CD4-positive, alpha-beta T cell (primary cell): ENCODE results near the gene SNX30. TPM values are rescaled to one million over a fixed set of nuclear protein-coding genes. Genes with fewer than 3 reads are reported as not detected.
A peak's percentile ranks its signal among the peaks of the same experiment; 100 is the strongest.

Experiments
- ATAC-seq: fragments of 200-7000 bp; cut with Tn5 transposase; one replicate; pipeline ENCODE4 v1.10.0; 2022; ENCODE audit warnings: mild to moderate bottlenecking; ENCODE audit not compliant: poor library complexity
- CTCF ChIA-PET: fragments of 350-600 bp; sonication (Branson Sonifier 250); formaldehyde crosslinking; loops from one replicate; lab custom pipeline; 2021; ENCODE audit warnings: antibody characterized with exemption, inconsistent platforms; lab: Charles Lee
- POLR2A ChIA-PET: fragments of 350-600 bp; sonication (Branson Sonifier 250); formaldehyde crosslinking; loops from one replicate; lab custom pipeline; 2021; ENCODE audit warnings: antibody characterized with exemption, inconsistent platforms; lab: Charles Lee
- DNase-seq, 14 experiments: peaks; one replicate each; pipeline ENCODE4 v3.0.0-alpha.2; 2013 to 2020; ENCODE audit warnings: mixed read lengths in 2 of 14
- H3K27ac ChIP-seq, 2 donors: one replicate each; pipeline versions ENCODE4 v1.5.1 to v1.7.0; 2013; ENCODE audit warnings: low read length in 2 of 2, low read depth in 1 of 2, mild to moderate bottlenecking in 1 of 2
- H3K27me3 ChIP-seq, 2 experiments: 1 replicate in 1 of 2; 2 replicates in 1 of 2; pipeline versions ENCODE4 v1.6.1 to v1.7.0; 2013; ENCODE audit warnings: low read length in 2 of 2, control low read depth in 1 of 2, mild to moderate bottlenecking in 1 of 2, moderate library complexity in 1 of 2; ENCODE audit not compliant: insufficient read depth in 2 of 2, control insufficient read depth in 1 of 2
- H3K36me3 ChIP-seq: one replicate; pipeline ENCODE4 v1.6.1; 2013; ENCODE audit warnings: low read length, control low read depth; ENCODE audit not compliant: insufficient read depth
- H3K4me1 ChIP-seq: one replicate; pipeline ENCODE4 v1.6.1; 2013; ENCODE audit warnings: low read length, control low read depth; ENCODE audit not compliant: insufficient read depth
- H3K4me3 ChIP-seq: one replicate; pipeline ENCODE4 v1.5.1; 2013; ENCODE audit warnings: mild to moderate bottlenecking, low read length, moderate library complexity
- H3K9me3 ChIP-seq, 2 experiments: 1 replicate in 1 of 2; 2 replicates in 1 of 2; pipeline versions ENCODE4 v1.6.1 to v1.7.0; 2013; ENCODE audit warnings: low read length in 2 of 2, mild to moderate bottlenecking in 2 of 2, control low read depth in 1 of 2, moderate library complexity in 1 of 2; ENCODE audit not compliant: control insufficient read depth in 1 of 2, insufficient read depth in 1 of 2
- H3K27ac Mint-ChIP-seq: one replicate; pipeline ENCODE4 v1.8.0; 2020; ENCODE audit warnings: mixed read lengths
- H3K27me3 Mint-ChIP-seq: one replicate; pipeline ENCODE4 v1.8.0; 2021; ENCODE audit warnings: mixed read lengths
- H3K36me3 Mint-ChIP-seq: one replicate; pipeline ENCODE4 v1.8.0; 2021; ENCODE audit warnings: low read depth, mixed read lengths
- H3K4me1 Mint-ChIP-seq: one replicate; pipeline ENCODE4 v1.8.0; 2021; ENCODE audit warnings: low read depth, mixed read lengths
- H3K4me3 Mint-ChIP-seq: one replicate; pipeline ENCODE4 v1.8.0; 2020; ENCODE audit warnings: mild to moderate bottlenecking, mixed read lengths
- H3K9me3 Mint-ChIP-seq: one replicate; pipeline ENCODE4 v1.8.0; 2020; ENCODE audit warnings: mixed read lengths
- CTCF ChIP-seq: fragments of 200-600 bp; IDR thresholded peaks from one replicate; pipeline ENCODE4 v1.8.0; 2022; ENCODE audit warnings: antibody characterized with exemption, mild to moderate bottlenecking
- intact Hi-C, 2 experiments: fragments of 100-400 bp; cut with DNase I in 1 of 2; cut with micrococcal nuclease in 1 of 2; formaldehyde crosslinking; loops; one replicate each; pipeline versions ENCODE4 v1.15.1 to v1.9.0; 2023 to 2025; cut with DNase I, micrococcal nuclease
- total RNA-seq, 174 experiments: library from RNA in 2 of 174; stranded (reverse) in 2 of 174; gene quantifications; one replicate each; pipeline ENCODE4 v1.2.3 and lab custom pipeline; 2021 to 2026

Gene SNX30
- total RNA-seq, 2 experiments from 2014 or later, result 5.2 to 5.8 TPM

- DNase-seq (peak in 2 of 14 experiments; percentile 34 to 37), ATAC-seq (no peak)
- TF ChIP-seq CTCF, result no peak
- Histone ChIP-seq H3K4me1 (peaks cover 72% of the 10 kb centered on the region), H3K27me3 (no peaks in the 10 kb centered on the region), H3K9me3 (no peaks in the 10 kb centered on the region), H3K27ac (no peak overlapping the region), H3K4me3 (no peak overlapping the region), H3K36me3 (no peaks in the 10 kb centered on the region)
- Mint-ChIP-seq H3K4me3 (peak overlapping the region; percentile 39), H3K9me3 (no peaks in the 10 kb centered on the region), H3K4me1 (peaks cover 74% of the 10 kb centered on the region), H3K36me3 (no peaks in the 10 kb centered on the region), H3K27ac (peak overlapping the region; percentile 7), H3K27me3 (no peaks in the 10 kb centered on the region)
- intact Hi-C loops, result loop anchor here (5.0 to 10.0 kb wide), 3 partner anchors 34 to 859 kb away; partner anchors contain the start of gene UGCG (in 1 of the 2)
- ChIA-PET CTCF (no interaction called here), POLR2A (no interaction called here)
These were observed 3.2 kb downstream of the SNX30 start for GRCh38 chr9:112753725-112754124.

GRCh38 chr9:112754578-112754977 lies 4.0 kb downstream of the SNX30 start:
- H3K9me3 Mint-ChIP-seq, result no peaks in the 10 kb centered on the region
- ATAC-seq, result peak; percentile 57
- no peaks in the 10 kb centered on the region for H3K36me3 Mint-ChIP-seq
- CTCF ChIA-PET, result no interaction called here
- DNase-seq, result peak in 5 of 14 experiments; percentile 7 to 84 (median 69)
- H3K27me3 Mint-ChIP-seq, result no peaks in the 10 kb centered on the region
- peak overlapping the region; percentile 55 for H3K27ac Mint-ChIP-seq
- Histone ChIP-seq H3K4me1 (peaks cover 75% of the 10 kb centered on the region), H3K27me3 (no peaks in the 10 kb centered on the region), H3K27ac (no peak overlapping the region), H3K4me3 (no peak overlapping the region), H3K9me3 (no peaks in the 10 kb centered on the region), H3K36me3 (no peaks in the 10 kb centered on the region)
- H3K4me3 Mint-ChIP-seq, result peak overlapping the region; percentile 70
- peaks cover 72% of the 10 kb centered on the region for H3K4me1 Mint-ChIP-seq
- intact Hi-C loops, result loop anchor here (5.0 to 10.0 kb wide), 3 partner anchors 33 to 860 kb away; partner anchors contain the start of gene UGCG (in 1 of the 2)
- TF ChIP-seq CTCF, result no peak
- POLR2A ChIA-PET, result no interaction called here

GRCh38 chr9:112755016-112755427 lies 4.5 kb downstream of the SNX30 start:
- TF ChIP-seq CTCF, result no peak
- Histone ChIP-seq H3K9me3 (no peaks in the 10 kb centered on the region), H3K27ac (peak overlapping the region in 1 of 2 donors; percentile 38)

More at GRCh38 chr9:112755016-112755427, 4.5 kb downstream of the SNX30 start:
- H3K27me3 Mint-ChIP-seq, result no peaks in the 10 kb centered on the region
- DNase-seq, result no peak
- no peaks in the 10 kb centered on the region for H3K36me3 ChIP-seq
- intact Hi-C loops, result loop anchor here in 1 of 2 experiments (10.0 kb wide), 1 partner anchor 860 kb away; the partner anchor contains the start of gene UGCG
- ATAC-seq, result no peak
- peaks cover 72% of the 10 kb centered on the region for H3K4me1 Mint-ChIP-seq
- no peaks in the 10 kb centered on the region for H3K9me3 Mint-ChIP-seq
- peak overlapping the region; percentile 55 for H3K27ac Mint-ChIP-seq
- ChIA-PET POLR2A (interaction anchor here (2.2 kb wide), 1 partner anchor 37 kb away, joined by 8 read pairs; the partner anchor contains the start of gene INIP), CTCF (no interaction called here)
- H3K4me3 Mint-ChIP-seq, result peak overlapping the region; percentile 70
- H3K36me3 Mint-ChIP-seq, result no peaks in the 10 kb centered on the region
- H3K27me3 ChIP-seq, result no peaks in the 10 kb centered on the region
- no peak overlapping the region for H3K4me3 ChIP-seq
- H3K4me1 ChIP-seq, result peaks cover 70% of the 10 kb centered on the region
